GM13977 (cell line): Measurements from ENCODE around the gene CRYBA4.
A peak's percentile ranks its signal among the peaks of the same experiment; 100 is the strongest.

ENCODE experiments used
- DNase-seq: peaks from one replicate; pipeline ENCODE4 v3.0.0; 2012; ENCODE audit warnings: low spot score
- in situ Hi-C: fragments of 300-500 bp; cut with MboI; formaldehyde crosslinking; loops from one replicate; pipeline ENCODE4 v1.12.0; 2022; ENCODE audit warnings: low sequenced_read_pairs, low pct_unique_long_range_greater_than_20kb, mixed read lengths, inconsistent platforms; ENCODE audit not compliant: unreplicated experiment
- TF ChIP-seq, protein P1 (sequence below): IDR thresholded peaks from 2 replicates; pipeline ENCODE4 v1.5.1; 2012; ENCODE audit warnings: mild to moderate bottlenecking, control low read depth; ENCODE audit not compliant: insufficient read depth; ENCODE audit errors: extremely low read depth, missing control alignments

The CRYBA4 gene

DNA sequence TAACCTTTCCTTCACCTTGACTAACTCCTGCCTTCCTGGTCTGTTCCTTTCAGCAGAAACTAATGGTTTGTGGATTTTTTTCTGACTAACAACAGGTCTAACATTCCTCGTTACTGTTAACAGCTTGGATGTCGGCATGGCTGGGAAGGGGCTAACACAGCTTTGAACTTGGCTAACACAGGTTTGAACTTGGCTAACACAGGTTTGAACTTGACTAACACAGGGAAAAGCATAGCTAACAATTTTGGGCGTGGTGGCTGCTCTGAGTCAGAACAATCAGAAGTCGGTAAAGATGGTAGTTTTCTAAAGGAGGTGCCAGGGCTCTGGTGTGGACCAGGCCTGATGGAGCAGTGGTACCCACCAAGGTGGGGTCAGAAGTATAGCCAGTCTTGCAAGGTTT, 51.7 kb downstream of the CRYBA4 start:
- in situ Hi-C loops: no loop called here
- DNase-seq: no peak
- TF ChIP-seq, protein P1, sequence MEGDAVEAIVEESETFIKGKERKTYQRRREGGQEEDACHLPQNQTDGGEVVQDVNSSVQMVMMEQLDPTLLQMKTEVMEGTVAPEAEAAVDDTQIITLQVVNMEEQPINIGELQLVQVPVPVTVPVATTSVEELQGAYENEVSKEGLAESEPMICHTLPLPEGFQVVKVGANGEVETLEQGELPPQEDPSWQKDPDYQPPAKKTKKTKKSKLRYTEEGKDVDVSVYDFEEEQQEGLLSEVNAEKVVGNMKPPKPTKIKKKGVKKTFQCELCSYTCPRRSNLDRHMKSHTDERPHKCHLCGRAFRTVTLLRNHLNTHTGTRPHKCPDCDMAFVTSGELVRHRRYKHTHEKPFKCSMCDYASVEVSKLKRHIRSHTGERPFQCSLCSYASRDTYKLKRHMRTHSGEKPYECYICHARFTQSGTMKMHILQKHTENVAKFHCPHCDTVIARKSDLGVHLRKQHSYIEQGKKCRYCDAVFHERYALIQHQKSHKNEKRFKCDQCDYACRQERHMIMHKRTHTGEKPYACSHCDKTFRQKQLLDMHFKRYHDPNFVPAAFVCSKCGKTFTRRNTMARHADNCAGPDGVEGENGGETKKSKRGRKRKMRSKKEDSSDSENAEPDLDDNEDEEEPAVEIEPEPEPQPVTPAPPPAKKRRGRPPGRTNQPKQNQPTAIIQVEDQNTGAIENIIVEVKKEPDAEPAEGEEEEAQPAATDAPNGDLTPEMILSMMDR: no peak

DNA sequence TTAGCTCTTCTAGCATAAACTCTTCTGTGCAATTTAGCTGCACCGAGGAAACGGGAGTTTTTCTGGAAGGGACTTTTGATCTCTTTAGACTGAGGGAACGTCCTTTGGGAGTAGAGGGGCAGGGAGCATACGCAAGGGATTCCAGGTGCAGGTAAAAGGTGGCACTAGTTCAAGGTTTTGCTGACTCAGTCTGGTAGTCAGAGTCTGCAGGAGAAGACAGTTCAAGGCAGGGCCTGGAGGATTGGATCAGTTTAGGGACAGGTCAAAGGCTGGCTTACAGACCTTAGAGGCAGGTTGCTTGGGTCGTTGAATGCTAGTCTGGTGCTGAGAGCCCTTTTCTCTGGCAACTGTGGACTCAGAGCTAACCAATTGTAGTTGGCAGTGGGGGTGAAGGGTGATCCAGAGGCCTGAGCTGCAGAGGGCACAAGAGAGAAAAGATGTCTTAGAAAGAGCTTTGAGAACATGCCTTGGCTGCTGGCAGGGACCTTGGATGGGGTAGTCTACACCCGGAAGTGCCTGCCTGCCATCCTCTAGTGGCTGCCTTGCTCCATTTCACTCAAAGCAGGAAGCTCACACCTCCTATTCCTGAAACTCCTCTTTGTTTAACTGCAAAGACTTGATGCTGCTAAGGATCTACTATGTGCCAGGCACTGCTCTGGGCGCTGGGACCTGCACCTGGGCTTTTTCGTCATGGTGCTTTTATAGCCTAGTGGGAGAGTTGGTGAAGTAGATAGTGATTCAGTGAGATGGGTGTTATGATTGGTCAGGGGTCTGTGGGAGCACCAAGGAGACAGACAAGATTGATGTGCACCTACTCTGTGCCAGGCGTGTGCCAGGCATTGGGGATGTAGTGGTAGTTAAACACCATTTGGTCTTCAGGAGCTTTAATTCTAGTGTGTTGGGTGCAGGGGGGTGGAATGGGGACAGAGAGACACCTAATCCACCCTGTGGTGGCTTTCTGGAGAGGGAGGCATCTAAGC, 52.7 kb downstream of the CRYBA4 start:
- TF ChIP-seq, protein P1: no peak
- no peak for DNase-seq
- in situ Hi-C loops: no loop called here

DNA sequence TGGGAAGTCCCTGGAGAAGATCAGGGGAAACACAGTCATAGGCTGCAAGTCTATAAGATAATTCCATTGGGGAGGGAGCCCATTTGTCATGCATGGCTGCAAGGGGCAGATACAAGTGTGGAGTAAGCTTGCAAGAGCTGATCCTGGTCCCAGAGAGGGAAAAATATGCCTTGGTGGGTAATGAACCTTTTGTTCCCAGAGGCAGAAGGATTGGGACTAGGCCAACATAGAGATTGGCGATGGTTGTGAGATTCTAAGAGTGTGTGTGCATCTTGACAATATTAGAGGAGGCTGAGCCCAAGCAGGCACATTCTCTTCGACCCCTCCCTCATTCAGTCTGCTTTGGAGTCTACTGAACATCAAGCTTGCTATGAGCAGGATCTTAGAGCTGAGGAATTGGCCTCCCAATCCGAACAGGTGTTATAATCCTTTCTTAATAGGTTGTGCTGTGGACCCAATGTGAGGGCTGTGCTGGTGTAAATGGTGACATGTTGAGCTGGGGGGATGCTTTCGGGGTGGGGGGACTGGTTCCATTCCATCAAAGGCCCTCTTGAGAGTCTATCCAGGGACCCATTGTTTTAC, 54.0 kb downstream of the CRYBA4 start:
- in situ Hi-C loops: no loop called here
- TF ChIP-seq, protein P1: no peak
- DNase-seq: no peak

DNA sequence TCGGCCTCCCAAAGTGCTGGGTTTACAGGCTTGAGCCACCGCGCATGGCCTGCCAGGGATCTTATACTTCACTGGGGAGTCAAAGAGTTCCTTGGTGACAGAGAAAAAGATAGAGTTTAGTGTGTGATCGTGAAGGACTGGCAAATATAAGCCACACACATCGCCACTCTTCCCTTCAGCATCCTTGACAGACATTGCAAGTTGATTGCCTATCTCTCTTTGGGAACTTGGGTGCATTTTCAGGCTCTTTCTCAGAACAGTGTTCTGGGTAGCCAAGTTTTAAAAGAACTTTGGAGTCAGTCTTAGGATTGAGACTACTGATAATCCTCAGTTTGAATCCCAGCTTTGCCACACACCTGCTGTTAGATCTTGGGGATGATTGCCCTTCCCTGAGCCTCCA, 55.5 kb downstream of the CRYBA4 start:
- in situ Hi-C loops: no loop called here
- DNase-seq: no peak
- TF ChIP-seq, protein P1: no peak

DNA sequence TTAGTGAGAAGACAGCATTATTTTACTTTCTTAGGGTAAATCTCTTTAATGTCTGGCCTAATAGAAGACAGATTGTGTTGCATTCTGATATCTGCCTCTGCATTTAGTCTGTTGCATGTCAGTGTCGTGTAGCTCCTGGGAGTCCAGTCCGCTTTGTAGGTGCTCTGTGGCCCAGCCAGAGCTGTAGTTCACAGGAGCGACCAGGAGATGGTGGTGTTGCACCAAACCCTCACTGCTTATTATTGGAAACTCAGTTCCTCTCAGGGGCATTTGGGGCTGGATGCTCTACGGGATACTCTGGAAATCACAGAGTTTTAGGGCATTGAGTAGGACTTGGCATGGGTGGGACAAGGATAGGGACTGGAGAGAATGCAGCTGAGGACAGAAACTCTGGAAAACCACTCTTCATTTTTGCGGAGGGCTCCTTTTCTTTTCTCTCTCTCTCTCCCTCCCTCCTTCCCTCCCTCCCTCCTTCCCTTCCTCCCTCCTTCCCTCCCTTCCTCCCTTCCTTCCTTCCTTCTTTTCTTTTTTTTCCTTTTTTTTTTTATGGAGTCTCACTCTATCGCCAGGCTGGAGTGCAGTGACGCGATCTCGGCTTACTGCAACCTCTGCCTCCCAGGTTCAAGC, 57.4 kb downstream of the CRYBA4 start:
- in situ Hi-C loops: no loop called here
- TF ChIP-seq, protein P1: peak; percentile 87
- DNase-seq: peak; percentile 74
